Measurements from ENCODE around the gene GAL3ST3. TPM values are rescaled to one million over a fixed set of nuclear protein-coding genes. Genes with fewer than 3 reads are reported as not detected.

Gene GAL3ST3
- total RNA-seq, 1 donor from 2014 or later: 0.61 TPM

DNA sequence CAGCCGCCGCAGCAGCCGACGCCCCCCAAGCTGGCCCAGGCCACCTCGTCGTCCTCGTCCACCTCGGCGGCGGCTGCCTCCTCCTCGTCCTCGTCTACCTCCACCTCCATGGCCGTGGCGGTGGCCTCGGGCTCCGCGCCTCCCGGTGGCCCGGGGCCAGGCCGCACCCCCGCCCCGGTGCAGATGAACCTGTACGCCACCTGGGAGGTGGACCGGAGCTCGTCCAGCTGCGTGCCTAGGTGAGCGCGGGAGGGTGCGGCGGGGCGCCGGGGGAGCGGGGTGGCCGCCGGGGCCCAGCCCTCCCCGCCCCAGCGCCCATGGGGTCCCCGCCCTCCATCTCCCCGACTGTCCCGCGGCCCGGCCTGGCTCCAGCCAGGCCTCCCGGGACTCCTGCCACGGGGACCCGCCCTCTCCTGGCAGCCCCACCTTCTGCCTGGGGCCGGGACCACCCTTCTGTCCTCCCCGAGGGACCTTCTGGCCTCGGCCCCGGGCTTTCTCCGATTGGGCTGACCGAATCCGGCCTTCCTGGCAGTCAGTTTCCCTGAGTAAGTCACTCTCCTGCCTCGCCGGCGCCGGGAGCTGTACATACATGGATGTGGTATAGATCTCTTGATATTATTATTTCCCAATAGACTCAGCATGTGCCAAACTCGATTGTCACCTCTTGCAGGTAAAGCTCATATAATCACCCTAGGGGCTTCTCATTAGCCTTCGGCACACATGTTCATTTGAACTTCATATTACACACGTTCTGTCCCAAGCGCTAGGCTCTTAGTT is 21.8 kb upstream of the GAL3ST3 start:
- H3K36me3 Mint-ChIP-seq (ENCODE audit: low read depth, unreplicated experiment): peaks cover 12% of the 10 kb centered on the region
- Histone ChIP-seq H3K9ac (ENCODE audit: low read length) (peak overlapping the region; percentile 85), H3K4me2 (ENCODE audit: low read length) (peak overlapping the region; percentile 92), H2AFZ (ENCODE audit: low read depth, low read length) (peak overlapping the region; percentile 27), H3K4me3 (ENCODE audit: insufficient read depth, low read depth, low read length) (peak overlapping the region; percentile 80), H3K27me3 (ENCODE audit: insufficient read depth, low read length) (no peaks in the 10 kb centered on the region), H3K4me1 (ENCODE audit: insufficient read depth, low read length) (peaks cover 25% of the 10 kb centered on the region), H3K9me3 (ENCODE audit: insufficient read depth, low read depth, low read length) (no peaks in the 10 kb centered on the region), H3K79me2 (ENCODE audit: insufficient read depth, low read length) (peaks cover 56% of the 10 kb centered on the region), H3K36me3 (ENCODE audit: insufficient read depth, low read length) (peaks cover 43% of the 10 kb centered on the region), H4K20me1 (ENCODE audit: insufficient read depth, low read length) (peaks cover 59% of the 10 kb centered on the region), H3K27ac (ENCODE audit: low read depth, low read length) (no peak overlapping the region)
- TF ChIP-seq, protein P1, sequence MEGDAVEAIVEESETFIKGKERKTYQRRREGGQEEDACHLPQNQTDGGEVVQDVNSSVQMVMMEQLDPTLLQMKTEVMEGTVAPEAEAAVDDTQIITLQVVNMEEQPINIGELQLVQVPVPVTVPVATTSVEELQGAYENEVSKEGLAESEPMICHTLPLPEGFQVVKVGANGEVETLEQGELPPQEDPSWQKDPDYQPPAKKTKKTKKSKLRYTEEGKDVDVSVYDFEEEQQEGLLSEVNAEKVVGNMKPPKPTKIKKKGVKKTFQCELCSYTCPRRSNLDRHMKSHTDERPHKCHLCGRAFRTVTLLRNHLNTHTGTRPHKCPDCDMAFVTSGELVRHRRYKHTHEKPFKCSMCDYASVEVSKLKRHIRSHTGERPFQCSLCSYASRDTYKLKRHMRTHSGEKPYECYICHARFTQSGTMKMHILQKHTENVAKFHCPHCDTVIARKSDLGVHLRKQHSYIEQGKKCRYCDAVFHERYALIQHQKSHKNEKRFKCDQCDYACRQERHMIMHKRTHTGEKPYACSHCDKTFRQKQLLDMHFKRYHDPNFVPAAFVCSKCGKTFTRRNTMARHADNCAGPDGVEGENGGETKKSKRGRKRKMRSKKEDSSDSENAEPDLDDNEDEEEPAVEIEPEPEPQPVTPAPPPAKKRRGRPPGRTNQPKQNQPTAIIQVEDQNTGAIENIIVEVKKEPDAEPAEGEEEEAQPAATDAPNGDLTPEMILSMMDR (IDR thresholded peaks at IDR 0.05; ENCODE audit: insufficient read depth, low read depth, low read length): no peak
- no peak for TF ChIP-seq EZH2 (IDR thresholded peaks at IDR 0.05; ENCODE audit: insufficient read depth, low read length)
- H3K27ac Mint-ChIP-seq (ENCODE audit: unreplicated experiment): peak overlapping the region; percentile 93
- DNase-seq (ENCODE audit: low read depth) (no peak), FAIRE-seq (no peak)
- H3K4me3 Mint-ChIP-seq (ENCODE audit: unreplicated experiment): peak overlapping the region; percentile 93
- H3K4me1 Mint-ChIP-seq (ENCODE audit: low read depth, unreplicated experiment): peaks cover 32% of the 10 kb centered on the region
- H3K9me3 Mint-ChIP-seq (ENCODE audit: unreplicated experiment): no peaks in the 10 kb centered on the region
- H3K27me3 Mint-ChIP-seq (ENCODE audit: low read depth, unreplicated experiment): no peaks in the 10 kb centered on the region

DNA sequence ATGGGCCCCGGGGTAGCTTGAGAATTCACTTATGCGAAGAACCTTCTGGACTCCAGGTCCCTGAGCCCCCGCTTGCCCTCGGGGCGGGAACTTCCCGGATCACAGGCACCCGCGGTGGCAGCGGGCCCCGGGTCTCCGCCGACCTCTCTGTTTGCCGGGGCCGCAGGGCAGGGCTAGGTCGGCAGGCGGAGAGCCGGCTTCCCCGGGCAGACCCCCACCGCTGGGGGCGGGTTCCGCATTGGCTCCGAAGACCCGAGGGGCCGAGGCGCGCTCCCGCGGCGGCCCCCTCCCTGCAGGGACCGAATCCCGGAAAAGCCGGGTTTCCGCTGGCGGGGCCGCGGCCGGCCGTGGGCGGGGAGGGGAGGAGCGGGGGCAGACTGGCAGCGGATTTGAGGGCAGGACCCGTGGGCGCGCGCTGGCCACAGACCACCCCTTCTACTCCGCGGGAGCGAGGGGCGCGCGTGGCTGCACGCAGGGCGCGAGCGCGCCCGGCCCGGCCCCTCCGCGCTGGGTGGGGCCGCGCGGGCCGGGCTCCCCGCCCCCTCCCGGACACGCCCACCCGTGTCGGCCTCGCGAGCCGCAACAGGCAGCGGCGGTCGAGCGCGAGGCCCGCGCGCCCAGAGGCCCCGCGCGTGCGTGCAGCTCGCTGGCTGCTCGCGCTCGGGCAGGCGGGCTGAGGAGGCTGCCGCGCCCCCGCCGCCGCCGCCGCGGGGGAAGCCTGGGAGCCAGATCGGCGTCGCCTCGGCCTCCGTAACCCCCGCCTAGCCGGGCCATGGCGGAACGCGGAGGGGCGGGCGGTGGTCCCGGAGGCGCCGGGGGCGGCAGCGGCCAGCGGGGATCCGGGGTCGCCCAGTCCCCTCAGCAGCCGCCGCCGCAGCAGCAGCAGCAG is 21.0 kb upstream of the GAL3ST3 start, which contains the start of gene PACS1:
TSS of gene PACS1 (plus strand) at position 558 of the 889 bp plus-strand sequence. CDS start at position 773, 215 bp downstream.
- no peak for FAIRE-seq
- Histone ChIP-seq H4K20me1 (ENCODE audit: insufficient read depth, low read length) (peaks cover 63% of the 10 kb centered on the region), H3K79me2 (ENCODE audit: insufficient read depth, low read length) (peaks cover 55% of the 10 kb centered on the region), H3K4me3 (ENCODE audit: insufficient read depth, low read depth, low read length) (peak within 1 kb of the TSS; percentile 80), H3K9me3 (ENCODE audit: insufficient read depth, low read depth, low read length) (no peaks in the 10 kb centered on the region), H3K36me3 (ENCODE audit: insufficient read depth, low read length) (peaks cover 50% of the 10 kb centered on the region), H3K4me1 (ENCODE audit: insufficient read depth, low read length) (peaks cover 25% of the 10 kb centered on the region), H2AFZ (ENCODE audit: low read depth, low read length) (peak within 1 kb of the TSS; percentile 27), H3K27ac (ENCODE audit: low read depth, low read length) (peak within 1 kb of the TSS; percentile 65), H3K4me2 (ENCODE audit: low read length) (peak within 1 kb of the TSS; percentile 92), H3K9ac (ENCODE audit: low read length) (peak within 1 kb of the TSS; percentile 85), H3K27me3 (ENCODE audit: insufficient read depth, low read length) (no peaks in the 10 kb centered on the region)
- no peak for TF ChIP-seq EZH2 (IDR thresholded peaks at IDR 0.05; ENCODE audit: insufficient read depth, low read length)
- TF ChIP-seq, protein P1 (IDR thresholded peaks at IDR 0.05; ENCODE audit: insufficient read depth, low read depth, low read length): no peak
- DNase-seq (ENCODE audit: low read depth): peak; percentile 73
- Mint-ChIP-seq H3K4me3 (ENCODE audit: unreplicated experiment) (peak within 1 kb of the TSS; percentile 93), H3K27ac (ENCODE audit: unreplicated experiment) (peak within 1 kb of the TSS; percentile 93), H3K9me3 (ENCODE audit: unreplicated experiment) (no peaks in the 10 kb centered on the region), H3K4me1 (ENCODE audit: low read depth, unreplicated experiment) (peaks cover 32% of the 10 kb centered on the region), H3K36me3 (ENCODE audit: low read depth, unreplicated experiment) (peaks cover 15% of the 10 kb centered on the region), H3K27me3 (ENCODE audit: low read depth, unreplicated experiment) (no peaks in the 10 kb centered on the region)
